GM12878 (cell line): Measurements from ENCODE around the gene DYSF. TPM values are rescaled to one million over a fixed set of nuclear protein-coding genes. Genes with fewer than 3 reads are reported as not detected.

Source experiments
- ATAC-seq: fragments of 200-7000 bp; cut with Tn5 transposase; 3 replicates; pipeline ENCODE4 v1.9.1; 2020; ENCODE audit warnings: mild to moderate bottlenecking, moderate library complexity
- BruUV-seq: library from RNA; stranded (reverse); fragments of 400-500 nt; replicated peaks from 2 replicates; lab custom pipeline; 2021; lab: Mats Ljungman, UMichigan
- CTCF ChIA-PET: fragments of 300-600 bp; sonication (Branson Sonifier 250); formaldehyde crosslinking; extraction: SDS; loops from one replicate; lab custom pipeline; 2021; ENCODE audit warnings: inconsistent platforms; lab: Yijun Ruan, JAX
- POLR2A ChIA-PET: fragments of 350-600 bp; formaldehyde crosslinking; extraction: SDS; loops from one replicate; lab custom pipeline; 2021; ENCODE audit warnings: inconsistent platforms; lab: Charles Lee
- RAD21 ChIA-PET: fragments of 300-600 bp; sonication (Branson Sonifier 250); formaldehyde crosslinking; loops from one replicate; lab custom pipeline; 2023; ENCODE audit warnings: antibody characterized with exemption; ENCODE audit not compliant: unreplicated experiment; lab: Charles Lee
- SMC1A ChIA-PET: fragments of 300-600 bp; sonication (Branson Sonifier 250); formaldehyde crosslinking; loops from one replicate; lab custom pipeline; 2023; ENCODE audit not compliant: unreplicated experiment, uncharacterized antibody; lab: Charles Lee
- DNase-seq: peaks from one replicate; pipeline ENCODE4 v3.0.0-alpha.2; 2011; ENCODE audit warnings: low read depth, low spot score
- FAIRE-seq: peaks from 3 replicates; lab custom pipeline; 2011; peaks lifted over from hg19 to GRCh38; lab: Jason Lieb, UNC
- H2AFZ ChIP-seq: 2 replicates; pipeline ENCODE4 v1.6.0; 2011; ENCODE audit warnings: low read depth, low read length, control low read depth; ENCODE audit not compliant: control insufficient read depth
- H3K27ac ChIP-seq: 2 replicates; pipeline ENCODE4 v1.5.1; 2011; ENCODE audit warnings: control low read depth; ENCODE audit not compliant: control insufficient read depth, insufficient read depth
- H3K27me3 ChIP-seq, 2 experiments: replicated peaks in 1 of 2; 2 replicates each; pipeline versions ENCODE4 v1.6.0 to v1.6.1; 2011; ENCODE audit warnings: low read length in 1 of 2; ENCODE audit not compliant: control insufficient read depth in 2 of 2, insufficient read depth in 2 of 2
- H3K36me3 ChIP-seq, 2 experiments: 2 replicates each; pipeline ENCODE4 v1.5.1; 2011; ENCODE audit warnings: low read length in 1 of 2; ENCODE audit not compliant: control insufficient read depth in 2 of 2, insufficient read depth in 2 of 2
- H3K4me1 ChIP-seq: 2 replicates; pipeline ENCODE4 v1.6.1; 2011; ENCODE audit warnings: mild to moderate bottlenecking, low read length, moderate library complexity, mixed read lengths; ENCODE audit not compliant: control insufficient read depth, insufficient read depth
- H3K4me2 ChIP-seq: 2 replicates; pipeline ENCODE4 v1.6.0; 2011; ENCODE audit warnings: control low read depth; ENCODE audit not compliant: control insufficient read depth, insufficient read depth
- H3K4me3 ChIP-seq: fragments of 200-600 bp; sonication (generic); 2 replicates; pipeline ENCODE4 v1.5.1; 2016
- H3K79me2 ChIP-seq: 2 replicates; pipeline ENCODE4 v1.6.0; 2011; ENCODE audit warnings: low read length; ENCODE audit not compliant: control insufficient read depth, insufficient read depth
- H3K9ac ChIP-seq: 2 replicates; pipeline ENCODE4 v1.8.0; 2011; ENCODE audit warnings: low read length, control low read depth, mixed read lengths; ENCODE audit not compliant: control insufficient read depth, insufficient read depth
- H3K9me3 ChIP-seq: replicated peaks from 3 replicates; pipeline ENCODE4 v1.5.1; 2011; ENCODE audit warnings: mild to moderate bottlenecking, low read length; ENCODE audit not compliant: control insufficient read depth, insufficient read depth
- H4K20me1 ChIP-seq: 2 replicates; pipeline ENCODE4 v1.6.0; 2011; ENCODE audit not compliant: control insufficient read depth, insufficient read depth
- CEBPB ChIP-seq, 2 experiments: fragments of 150-350 bp in 1 of 2; IDR thresholded peaks; 2 replicates each; pipeline ENCODE4 v1.6.1; 2012 to 2014; ENCODE audit warnings: low read depth in 2 of 2, low read length in 2 of 2, borderline replicate concordance in 1 of 2, inconsistent platforms in 1 of 2
- IKZF1 ChIP-seq: fragments of 450-650 bp; conservative IDR thresholded peaks from 2 replicates; pipeline ENCODE4 v1.6.1; 2017; ENCODE audit warnings: antibody characterized with exemption, mild to moderate bottlenecking
- JUNB ChIP-seq: IDR thresholded peaks from 2 replicates; pipeline ENCODE4 v1.6.1; 2016; ENCODE audit warnings: antibody characterized with exemption, mild to moderate bottlenecking
- MTA2 ChIP-seq: fragments of 450-650 bp; IDR thresholded peaks from 2 replicates; pipeline ENCODE4 v1.6.1; 2016; ENCODE audit warnings: low read depth, mild to moderate bottlenecking, moderate library complexity
- NFYA ChIP-seq: IDR thresholded peaks from 2 replicates; pipeline ENCODE4 v1.6.1; 2011; ENCODE audit warnings: low read depth, mild to moderate bottlenecking, low read length, improper control_type of control experiment, borderline replicate concordance
- NR2F1 ChIP-seq: fragments of 450-650 bp; conservative IDR thresholded peaks from 2 replicates; pipeline ENCODE4 v1.6.1; 2017; ENCODE audit warnings: mild to moderate bottlenecking
- NRF1 ChIP-seq: conservative IDR thresholded peaks from 2 replicates; pipeline ENCODE4 v1.6.1; 2011; ENCODE audit warnings: mild to moderate bottlenecking, low read depth, low read length, improper control_type of control experiment
- RB1 ChIP-seq: fragments of 450-650 bp; formaldehyde crosslinking; IDR thresholded peaks from 2 replicates; pipeline ENCODE4 v1.6.1; 2017; ENCODE audit warnings: mild to moderate bottlenecking, borderline replicate concordance
- RUNX3 ChIP-seq: IDR thresholded peaks from 2 replicates; pipeline ENCODE4 v1.6.1; 2012; ENCODE audit warnings: low read length, inconsistent platforms
- TCF3 ChIP-seq: IDR thresholded peaks from 2 replicates; pipeline ENCODE4 v1.6.1; 2012; ENCODE audit warnings: low read depth, mild to moderate bottlenecking, low read length, borderline replicate concordance; ENCODE audit not compliant: insufficient read depth
- ZNF592 ChIP-seq: fragments of 450-650 bp; IDR thresholded peaks from 2 replicates; pipeline ENCODE4 v1.6.1; 2017; ENCODE audit warnings: mild to moderate bottlenecking, moderate library complexity
- WGBS: methylation state at CpG from one replicate; pipeline ENCODE4 v1.1.6; 2016; ENCODE audit warnings: low lambda C conversion rate; ENCODE audit not compliant: insufficient replicate concordance, insufficient coverage; ENCODE audit errors: missing lambda C conversion rate; 5-methylcytosine and 5-hydroxymethylcytosine counted together
- in situ Hi-C: fragments of 300-500 bp; cut with MboI; formaldehyde crosslinking; loops from 9 replicates; pipeline ENCODE4 v1.14.3; 2018; ENCODE audit warnings: mixed read lengths
- intact Hi-C: fragments of 100-400 bp; cut with micrococcal nuclease; formaldehyde crosslinking; loops from one replicate; pipeline ENCODE4 v1.14.2; 2022; ENCODE audit not compliant: unreplicated experiment
- polyA plus RNA-seq, 11 experiments: library from polyadenylated mRNA; depleted of rRNA in 4 of 11; unstranded in 6 of 11; stranded (reverse) in 5 of 11; fragments of >200 nt; fragmentation: Nextera tagmentation in 4 of 11; fragmentation: Illumina TruSeq in 1 of 11; extraction: Ambion mirVana in 4 of 11; extraction: Trizol in 1 of 11; gene quantifications; 1 replicate in 1 of 11; 2 replicates in 10 of 11; pipeline versions ENCODE4 v1.2.1 to v1.2.3, GENCODE V29; 2011 to 2016; ENCODE audit warnings: inconsistent platforms in 2 of 11, missing spikeins in 2 of 11, low read depth in 1 of 11
- total RNA-seq, 4 experiments: library from RNA; depleted of rRNA in 3 of 4; stranded (reverse); fragments of >200 nt in 3 of 4; fragmentation: Illumina TruSeq in 1 of 4; extraction: Trizol in 1 of 4; gene quantifications; 2 replicates each; pipeline versions ENCODE4 v1.2.1 to v1.2.3, GENCODE V29; 2013 to 2021
- TF ChIP-seq, protein P1 (sequence below): fragments of 450-650 bp; IDR thresholded peaks from 2 replicates; pipeline ENCODE4 v1.6.1; 2017; ENCODE audit warnings: mild to moderate bottlenecking

The DYSF gene
- total and polyA plus RNA-seq, 10 of the 15 experiments (the other 5 are each of a cell fraction or from before 2014, with no cell fraction given), result under 0.01 to 0.15 (median 0.03) TPM; not detected in 7

GRCh38 chr2:71492112-71492511 is 38.8 kb downstream of the DYSF start:
- FAIRE-seq, result no peak
- Histone ChIP-seq H3K79me2 (no peaks in the 10 kb centered on the region), H3K9ac (no peak overlapping the region), H3K36me3 (no peaks in the 10 kb centered on the region), H3K4me2 (no peak overlapping the region), H3K9me3 (no peaks in the 10 kb centered on the region), H4K20me1 (no peaks in the 10 kb centered on the region), H3K27me3 (no peaks in the 10 kb centered on the region), H3K4me3 (no peak overlapping the region), H3K27ac (no peak overlapping the region), H3K4me1 (no peaks in the 10 kb centered on the region), H2AFZ (no peak overlapping the region)
- ChIA-PET POLR2A (no interaction called here), SMC1A (no interaction called here), RAD21 (no interaction called here), CTCF (no interaction called here)
- intact Hi-C loops (no loop called here), in situ Hi-C loops (no loop called here)
- no peak for ATAC-seq
- DNase-seq, result no peak
- TF ChIP-seq TCF3, result no peak
- TF ChIP-seq NR2F1, result no peak
- TF ChIP-seq, protein P1, sequence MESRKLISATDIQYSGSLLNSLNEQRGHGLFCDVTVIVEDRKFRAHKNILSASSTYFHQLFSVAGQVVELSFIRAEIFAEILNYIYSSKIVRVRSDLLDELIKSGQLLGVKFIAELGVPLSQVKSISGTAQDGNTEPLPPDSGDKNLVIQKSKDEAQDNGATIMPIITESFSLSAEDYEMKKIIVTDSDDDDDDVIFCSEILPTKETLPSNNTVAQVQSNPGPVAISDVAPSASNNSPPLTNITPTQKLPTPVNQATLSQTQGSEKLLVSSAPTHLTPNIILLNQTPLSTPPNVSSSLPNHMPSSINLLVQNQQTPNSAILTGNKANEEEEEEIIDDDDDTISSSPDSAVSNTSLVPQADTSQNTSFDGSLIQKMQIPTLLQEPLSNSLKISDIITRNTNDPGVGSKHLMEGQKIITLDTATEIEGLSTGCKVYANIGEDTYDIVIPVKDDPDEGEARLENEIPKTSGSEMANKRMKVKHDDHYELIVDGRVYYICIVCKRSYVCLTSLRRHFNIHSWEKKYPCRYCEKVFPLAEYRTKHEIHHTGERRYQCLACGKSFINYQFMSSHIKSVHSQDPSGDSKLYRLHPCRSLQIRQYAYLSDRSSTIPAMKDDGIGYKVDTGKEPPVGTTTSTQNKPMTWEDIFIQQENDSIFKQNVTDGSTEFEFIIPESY, result no peak
- 80% methylated on average over 6 of the region's 6 CpGs for WGBS
- BruUV-seq, result no TSS peak

DNA sequence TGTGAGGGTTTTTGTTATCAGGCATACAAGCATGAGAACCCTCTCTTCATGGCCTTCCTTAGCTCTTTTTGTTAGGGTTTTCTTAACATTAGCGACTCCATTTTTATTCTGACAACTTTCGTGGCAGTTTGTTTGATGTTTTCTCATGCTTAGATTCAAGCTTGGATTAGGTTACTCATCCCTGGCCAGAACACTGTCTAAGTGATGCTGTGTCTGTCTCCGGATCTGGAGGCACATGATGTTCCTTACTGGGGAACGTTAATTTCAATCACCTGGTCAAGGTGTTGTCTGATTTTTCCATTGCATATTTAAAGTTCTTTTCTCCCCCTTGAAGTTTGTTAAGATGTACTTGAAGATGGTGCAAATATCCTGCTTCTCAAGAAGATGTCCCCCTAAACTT is 40.7 kb downstream of the DYSF start:
- Histone ChIP-seq H3K79me2 (no peaks in the 10 kb centered on the region), H3K9me3 (no peaks in the 10 kb centered on the region), H2AFZ (no peak overlapping the region), H4K20me1 (no peaks in the 10 kb centered on the region), H3K4me1 (no peaks in the 10 kb centered on the region), H3K36me3 (no peaks in the 10 kb centered on the region), H3K9ac (no peak overlapping the region), H3K27ac (no peak overlapping the region), H3K4me3 (no peak overlapping the region), H3K27me3 (no peaks in the 10 kb centered on the region), H3K4me2 (no peak overlapping the region)
- intact Hi-C loops (no loop called here), in situ Hi-C loops (no loop called here)
- SMC1A ChIA-PET, result interaction anchor here (0.7 kb wide), 1 partner anchor 1087 kb away, joined by 3 read pairs; no protein-coding TSS in a partner anchor
- CTCF ChIA-PET, result interaction anchor here (1.1 kb wide), 1 partner anchor 16 kb away, joined by 5 read pairs; no protein-coding TSS in a partner anchor
- BruUV-seq, result no TSS peak
- DNase-seq (no peak), ATAC-seq (no peak), FAIRE-seq (no peak)
- RAD21 ChIA-PET, result no interaction called here
- POLR2A ChIA-PET, result no interaction called here
- WGBS, result 54% methylated on average over 4 of the region's 4 CpGs
- TF ChIP-seq IKZF1 (no peak), RUNX3 (no peak), CEBPB (IDR thresholded peaks at IDR 0.05; ENCODE audit: borderline replicate concordance in 1 of 2, low read depth in 2 of 2, low read length in 2 of 2) (no peak), RB1 (no peak), JUNB (no peak), ZNF592 (no peak), MTA2 (no peak), NRF1 (no peak), NFYA (no peak), NR2F1 (no peak)
